PFSK-1 (cell line): Measurements from ENCODE around the gene CDC42EP4.

Experiments
- POLR2AphosphoS5 ChIP-seq: IDR thresholded peaks from 2 replicates; pipeline ENCODE4 v1.6.1; 2012; ENCODE audit warnings: low read depth, mild to moderate bottlenecking, control low read depth, low read length, moderate library complexity
- SIN3A ChIP-seq: IDR thresholded peaks from 2 replicates; pipeline ENCODE4 v1.6.1; 2012; ENCODE audit warnings: mild to moderate bottlenecking, low read length, moderate library complexity, borderline replicate concordance; ENCODE audit not compliant: insufficient read depth
- TAF1 ChIP-seq: IDR thresholded peaks from 2 replicates; pipeline ENCODE4 v1.6.1; 2012; ENCODE audit warnings: low read length, control low read depth, borderline replicate concordance; ENCODE audit not compliant: insufficient read depth

DNA sequence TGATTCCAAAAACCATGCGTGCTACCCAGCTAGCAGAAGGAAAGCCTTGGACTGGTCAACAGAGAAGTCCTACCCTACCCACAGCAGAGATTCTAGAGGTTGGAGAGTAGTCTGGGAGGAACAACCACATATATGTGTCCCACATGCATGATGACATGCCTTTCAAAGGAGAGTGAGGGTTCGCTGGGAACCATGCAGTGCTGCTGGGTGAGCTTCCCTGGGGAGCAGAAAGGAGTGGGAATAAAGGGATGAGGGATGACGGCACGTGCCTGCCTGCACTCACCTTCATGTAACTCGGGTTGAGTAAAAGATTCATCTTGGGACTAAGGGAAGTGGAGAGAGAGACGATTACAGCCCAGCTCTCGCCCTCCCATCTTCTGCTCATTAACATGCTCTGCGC is 59.9 kb downstream of the CDC42EP4 start:
- TF ChIP-seq SIN3A (no peak), POLR2AphosphoS5 (no peak), TAF1 (no peak)
